ENCODE measurements around the gene AIF1L.
"Not testable (repeated sequence)": the region's sequence is repeated elsewhere in the genome, so short reads cannot be mapped to it uniquely, and the experiment has no call there.

AIF1L gene

GRCh38 chr9:131098391-131099101 lies 2.2 kb downstream of the AIF1L start:
- peak; percentile 70 for DNase-seq (ENCODE audit: low spot score)

DNA sequence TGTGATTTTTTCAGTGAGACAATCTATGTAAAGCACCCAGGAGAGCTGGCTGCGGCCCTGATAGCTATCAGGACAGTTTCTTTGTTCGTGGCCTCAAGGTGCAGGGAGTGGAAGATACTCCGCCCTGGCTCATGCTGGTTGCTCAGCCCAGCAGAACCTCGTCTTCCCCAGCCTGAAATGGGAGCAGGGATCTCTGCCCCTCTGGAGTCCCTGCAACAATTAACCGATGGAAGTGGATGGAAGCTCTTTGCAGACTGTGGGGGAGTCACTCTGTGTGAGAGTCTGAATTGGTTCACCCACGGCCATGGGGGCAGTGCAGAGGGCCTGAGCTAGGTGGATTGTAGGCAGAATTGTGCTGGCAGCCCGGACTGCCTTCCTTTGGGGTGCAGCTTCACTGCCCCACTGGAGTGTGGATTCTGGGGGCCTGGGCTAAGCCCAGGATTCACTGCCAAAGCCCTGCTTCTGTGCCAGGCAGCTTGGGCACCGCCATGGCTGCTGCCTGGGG lies 2.8 kb downstream of the AIF1L start:
- DNase-seq (ENCODE audit: low spot score) = no peak

DNA sequence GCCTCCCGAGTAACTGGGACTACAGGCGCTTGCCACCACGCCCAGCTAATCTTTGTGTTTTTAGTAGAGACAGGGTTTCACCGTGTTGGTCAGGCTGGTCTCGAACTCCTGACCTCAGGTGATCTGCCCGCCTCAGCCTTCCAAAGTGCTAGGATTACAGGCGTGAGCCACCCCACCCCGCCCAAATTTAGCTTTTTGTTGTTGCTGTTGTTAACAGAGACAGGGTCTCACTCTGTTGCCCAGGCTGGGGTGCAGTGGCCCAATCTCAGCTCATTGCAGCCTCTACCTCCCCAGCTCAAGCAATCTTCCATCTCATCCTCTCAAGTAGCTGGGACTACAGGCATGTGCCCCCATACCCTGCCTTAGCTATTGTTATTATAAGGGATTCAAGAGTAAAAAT lies 3.5 kb downstream of the AIF1L start:
- not testable (repeated sequence) for DNase-seq (ENCODE audit: low spot score)

DNA sequence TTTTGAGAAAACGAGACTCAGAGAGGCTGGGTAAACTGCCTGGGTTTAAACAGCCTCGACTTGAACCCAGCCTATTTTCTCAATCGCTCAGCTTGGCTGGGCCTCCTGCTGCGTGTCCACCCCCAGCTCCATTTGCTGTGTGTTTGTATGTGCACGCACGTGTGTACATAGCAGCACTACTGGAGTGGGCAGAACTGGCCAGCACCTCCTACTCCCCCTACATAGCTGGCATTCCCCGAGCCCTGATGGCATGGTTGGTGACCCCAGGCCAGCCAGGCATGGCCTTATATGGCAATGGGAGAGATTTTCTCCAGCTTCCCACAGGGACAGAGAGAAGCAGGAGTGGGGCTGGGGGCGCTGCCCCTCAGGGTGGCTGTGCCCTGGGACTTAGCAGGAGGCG lies 4.1 kb downstream of the AIF1L start:
- DNase-seq (ENCODE audit: low spot score) = peak; percentile 86

DNA sequence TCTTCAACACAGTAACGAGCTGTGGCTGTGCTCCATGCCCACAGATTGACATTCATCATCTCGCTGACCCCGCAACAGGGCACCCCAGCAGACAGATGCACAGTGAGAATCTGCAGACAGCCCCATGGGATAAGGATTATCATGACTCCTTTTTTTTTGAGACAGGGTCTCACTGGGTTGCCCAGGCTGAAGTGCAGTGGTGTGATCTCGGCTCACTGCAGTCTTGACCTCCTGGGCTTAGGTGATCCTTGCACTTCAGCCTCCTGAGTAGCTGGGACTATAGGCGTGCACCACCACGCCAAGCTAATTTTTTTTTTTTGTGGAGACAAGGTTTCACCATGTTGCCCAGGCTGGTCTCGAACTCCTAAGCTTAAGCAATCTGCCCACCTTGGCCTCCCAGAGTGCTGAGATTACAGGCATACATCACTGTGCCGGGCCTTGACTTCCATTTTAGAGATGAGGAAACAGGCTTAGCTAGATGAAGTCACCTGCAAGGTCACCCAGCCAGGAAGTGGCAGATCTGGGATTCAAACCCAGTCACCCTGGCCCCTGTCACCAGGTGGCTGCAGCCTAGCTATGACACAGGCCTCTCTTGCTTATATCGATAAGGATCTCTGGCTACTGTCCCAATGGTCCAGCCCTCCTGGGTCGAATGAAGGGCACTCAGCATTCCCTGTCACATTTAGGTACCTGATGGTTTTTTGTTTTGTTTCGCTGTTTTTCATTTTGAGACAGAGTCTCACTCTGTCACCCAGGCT lies 5.1 kb downstream of the AIF1L start:
- peak; percentile 53 for DNase-seq (ENCODE audit: low spot score)

DNA sequence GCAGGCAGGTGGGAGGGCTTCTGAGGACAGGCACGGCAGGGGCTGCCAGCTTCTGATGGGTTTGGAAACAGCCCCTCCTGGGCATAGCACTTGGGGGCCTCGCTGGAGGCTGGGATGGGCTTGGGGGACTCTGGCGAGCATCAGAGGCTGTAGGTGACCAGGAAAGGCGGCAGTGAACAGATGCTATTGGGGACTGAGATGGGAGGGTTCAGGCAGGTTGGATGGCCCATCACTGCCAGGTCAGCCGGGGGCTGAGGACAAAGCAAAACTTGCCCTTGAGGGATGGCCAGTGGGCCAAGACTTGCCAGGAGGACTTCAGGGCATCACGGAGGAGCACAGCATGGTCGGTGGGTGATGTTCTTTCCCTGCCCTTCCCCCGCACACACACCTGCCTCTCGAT lies 6.7 kb downstream of the AIF1L start:
- DNase-seq (ENCODE audit: low spot score) = no peak

- DNase-seq (ENCODE audit: low spot score) = no peak
These were observed 7.2 kb downstream of the AIF1L start for GRCh38 chr9:131103535-131103934.

- no peak for DNase-seq (ENCODE audit: low spot score)
These were observed 7.8 kb downstream of the AIF1L start for GRCh38 chr9:131104016-131104740.

GRCh38 chr9:131105952-131106351 lies 9.6 kb downstream of the AIF1L start:
- no peak for DNase-seq (ENCODE audit: low spot score)

DNA sequence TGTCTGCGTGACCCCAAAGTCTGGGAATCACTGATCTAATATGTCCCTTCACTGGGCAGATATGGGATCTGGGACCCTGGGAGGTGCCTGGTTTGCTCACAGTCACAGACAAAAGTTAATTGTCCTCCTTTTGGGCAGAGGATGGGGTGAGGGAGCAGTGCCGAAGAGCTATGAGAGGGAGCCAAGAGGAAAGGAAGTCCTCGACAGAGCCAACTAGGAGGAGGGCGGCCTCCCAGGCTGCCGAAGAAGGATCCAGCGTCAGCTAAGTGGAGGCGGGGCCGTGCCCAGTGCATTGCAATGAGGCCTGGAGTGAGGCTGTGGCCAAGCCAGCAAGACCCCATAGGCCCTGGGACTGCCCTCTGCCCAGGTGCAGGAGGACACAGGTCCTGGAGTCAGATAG lies 11.4 kb downstream of the AIF1L start:
- DNase-seq (ENCODE audit: low spot score) = no peak

- peak; percentile 98 for DNase-seq (ENCODE audit: low spot score)
These were observed 15.0 kb downstream of the AIF1L start for GRCh38 chr9:131111186-131111853.

GRCh38 chr9:131111854-131112311 lies 15.6 kb downstream of the AIF1L start:
- DNase-seq (ENCODE audit: low spot score) = peak; percentile 37

DNA sequence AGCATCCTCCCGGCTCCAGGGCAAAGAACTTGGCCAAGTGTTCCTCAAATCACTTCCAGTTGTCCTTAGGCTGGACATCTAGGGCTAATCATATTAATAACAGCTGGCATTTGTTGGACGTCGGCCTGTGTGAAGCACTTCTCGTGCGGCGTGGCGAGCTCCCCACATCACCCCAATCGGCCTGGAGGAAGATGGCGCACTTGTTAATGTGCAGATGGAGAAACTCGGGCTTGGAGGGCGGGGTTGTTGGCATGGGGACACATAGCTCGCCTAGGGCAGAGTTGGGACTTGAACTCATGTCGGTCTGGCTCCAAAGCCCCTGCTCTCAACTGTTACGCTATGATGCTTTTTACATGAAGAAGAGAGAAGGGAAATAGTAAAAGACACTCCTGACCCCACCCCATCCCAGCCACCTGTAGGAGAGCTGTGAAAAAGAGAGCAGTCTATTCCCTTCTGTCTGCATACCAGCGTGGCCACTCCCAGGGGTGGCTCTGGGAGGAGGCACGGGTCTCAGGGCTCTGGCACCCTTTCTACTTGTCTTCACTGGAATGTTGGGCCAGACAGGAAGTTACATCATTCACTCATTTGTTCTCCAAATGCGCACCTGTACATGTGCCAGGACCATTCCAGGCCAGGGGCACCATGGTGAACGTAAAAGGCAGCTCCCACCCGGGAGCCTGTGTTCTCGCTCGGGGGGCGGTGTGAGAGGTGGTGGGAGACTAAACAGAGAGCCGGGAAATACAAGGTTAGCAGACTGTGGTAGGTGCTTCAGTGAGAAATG lies 16.2 kb downstream of the AIF1L start:
- DNase-seq (ENCODE audit: low spot score) = peak; percentile 90

DNA sequence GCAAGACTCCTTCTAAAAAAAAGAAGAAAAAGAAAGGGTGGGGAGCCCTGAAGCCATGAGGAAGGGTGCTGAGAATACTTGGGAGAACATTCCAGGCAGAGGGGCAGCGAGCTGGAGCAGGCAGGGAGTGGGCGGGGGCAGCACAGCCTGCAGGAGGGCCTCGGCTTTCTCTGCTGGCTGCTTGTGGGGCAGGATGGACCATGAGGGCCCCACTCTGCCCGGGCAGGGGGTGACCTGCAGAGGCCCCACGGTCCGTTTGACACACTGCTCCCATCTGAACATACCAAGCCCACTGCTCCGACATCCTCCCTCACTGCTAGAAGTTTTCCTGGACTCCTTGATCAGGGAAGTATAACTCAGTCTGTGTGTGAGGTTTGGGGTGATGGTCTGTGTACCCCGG lies 17.3 kb downstream of the AIF1L start:
- no peak for DNase-seq (ENCODE audit: low spot score)

DNA sequence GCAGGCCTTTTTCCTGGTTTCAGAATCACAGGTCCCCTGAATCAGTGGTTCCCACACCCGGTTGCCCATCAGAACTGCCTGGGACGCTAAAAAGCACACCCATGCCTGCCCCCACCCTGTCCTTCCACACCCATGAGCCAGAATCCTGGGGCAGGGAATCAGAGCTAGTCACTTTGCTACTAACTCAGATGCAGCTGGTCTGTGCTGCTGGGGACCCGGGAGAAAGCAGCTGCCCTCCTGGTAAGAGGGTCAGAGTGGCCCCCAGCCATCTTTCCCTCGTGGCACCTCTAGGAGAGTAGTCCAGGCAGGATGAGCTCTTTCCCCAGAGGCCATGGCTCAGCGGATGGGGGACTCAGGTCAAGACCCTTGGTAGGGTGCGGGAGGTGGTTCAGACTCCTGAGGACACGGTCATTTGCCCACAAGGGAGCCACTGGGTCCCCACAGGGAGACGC lies 17.8 kb downstream of the AIF1L start:
- DNase-seq (ENCODE audit: low spot score) = no peak

DNA sequence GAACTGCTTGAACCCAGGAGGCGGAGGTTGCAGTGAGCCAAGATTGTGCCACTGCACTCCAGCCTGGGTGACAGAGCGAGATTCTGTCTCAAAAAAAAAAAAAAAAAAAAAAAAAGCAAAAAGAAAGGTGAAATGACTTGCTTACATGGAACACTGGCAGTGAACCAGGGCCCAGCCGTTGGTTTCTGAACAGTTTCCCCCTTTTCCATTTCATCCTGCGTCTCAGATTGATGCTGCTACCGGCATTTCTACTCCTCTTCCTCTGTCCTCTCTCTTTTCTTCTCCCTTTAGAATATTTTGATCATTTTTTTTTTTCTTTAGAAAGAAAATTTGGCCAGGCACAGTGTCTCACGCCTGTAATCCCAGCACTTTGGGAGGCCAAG lies 19.0 kb downstream of the AIF1L start:
- not testable (repeated sequence) for DNase-seq (ENCODE audit: low spot score)

- no peak for DNase-seq (ENCODE audit: low spot score)
These were observed 20.2 kb downstream of the AIF1L start for GRCh38 chr9:131116281-131117120.

GRCh38 chr9:131117121-131117761 lies 20.9 kb downstream of the AIF1L start:
- no peak for DNase-seq (ENCODE audit: low spot score)

DNA sequence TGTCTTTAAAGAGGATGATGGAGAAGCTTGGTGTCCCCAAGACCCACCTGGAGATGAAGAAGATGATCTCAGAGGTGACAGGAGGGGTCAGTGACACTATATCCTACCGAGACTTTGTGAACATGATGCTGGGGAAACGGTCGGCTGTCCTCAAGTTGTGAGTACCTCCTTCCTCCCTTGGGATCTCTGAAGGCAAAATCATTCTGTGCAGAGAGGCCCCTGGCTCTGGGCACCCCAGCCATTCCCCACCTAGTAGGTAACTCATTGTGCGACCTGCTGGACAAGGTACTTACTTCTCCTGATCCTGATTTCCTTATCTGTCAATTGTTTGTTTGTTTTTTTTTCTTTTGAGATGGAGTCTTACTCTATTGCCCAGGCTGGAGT lies 21.4 kb downstream of the AIF1L start:
- no peak for DNase-seq (ENCODE audit: low spot score)

DNA sequence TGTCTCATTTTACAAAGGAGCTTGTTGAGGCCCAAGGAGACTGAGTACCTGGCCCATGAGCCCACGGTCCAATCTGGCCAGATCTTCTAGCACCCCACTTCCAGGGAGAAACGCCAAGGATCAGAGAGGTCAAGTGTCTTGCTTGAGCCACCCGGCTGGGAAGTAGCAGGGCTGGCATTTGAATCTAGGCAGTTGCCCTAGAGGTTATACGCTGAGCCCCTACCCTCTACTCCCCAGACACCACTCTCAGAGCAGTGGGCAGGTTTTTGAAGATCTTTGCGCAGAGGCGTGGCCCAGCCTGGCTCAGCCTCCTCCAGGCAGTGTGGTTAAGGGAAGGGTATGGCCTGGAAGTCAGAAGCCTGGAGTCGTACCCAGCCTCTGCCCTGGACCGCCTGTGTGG lies 23.3 kb downstream of the AIF1L start:
- DNase-seq (ENCODE audit: low spot score) = no peak

Measured in kidney tubule cell (primary cell).